Common myeloid progenitor, CD34-positive (primary cell): ENCODE measurements around the gene GCSH.

Source experiments
- CTCF ChIA-PET: fragments of 350-600 bp; sonication (Branson Sonifier 250); formaldehyde crosslinking; loops from one replicate; lab custom pipeline; 2021; ENCODE audit warnings: antibody characterized with exemption; lab: Charles Lee
- POLR2A ChIA-PET: fragments of 350-600 bp; sonication (Branson Sonifier 250); formaldehyde crosslinking; loops from one replicate; lab custom pipeline; 2021; ENCODE audit warnings: antibody characterized with exemption; lab: Charles Lee
- DNase-seq, 3 donors: peaks; one replicate each; pipeline versions ENCODE4 v3.0.0 to v3.0.0-alpha.2; 2013
- H3K27ac ChIP-seq, 2 experiments: 1 replicate in 1 of 2; 2 replicates in 1 of 2; pipeline ENCODE4 v1.7.0; 2013; ENCODE audit warnings: inconsistent platforms in 2 of 2, low read length in 2 of 2, mild to moderate bottlenecking in 2 of 2, low read depth in 1 of 2, moderate library complexity in 1 of 2; ENCODE audit not compliant: severe bottlenecking in 2 of 2, insufficient read depth in 1 of 2, poor library complexity in 1 of 2
- H3K27me3 ChIP-seq, 5 experiments: replicated peaks in 2 of 5; 1 replicate in 3 of 5; 2 replicates in 2 of 5; pipeline versions ENCODE4 v1.6.1 to v1.7.0; 2013; ENCODE audit warnings: low read length in 4 of 5, mild to moderate bottlenecking in 2 of 5, moderate library complexity in 2 of 5, inconsistent platforms in 1 of 5; ENCODE audit not compliant: insufficient read depth in 5 of 5, control insufficient read depth in 4 of 5
- H3K36me3 ChIP-seq, 4 experiments: 1 replicate in 2 of 4; 2 replicates in 2 of 4; pipeline versions ENCODE4 v1.6.1 to v1.7.0; 2013; ENCODE audit warnings: low read length in 3 of 4, control low read depth in 1 of 4, mild to moderate bottlenecking in 1 of 4; ENCODE audit not compliant: control insufficient read depth in 4 of 4, insufficient read depth in 4 of 4
- H3K4me1 ChIP-seq, 4 experiments: 1 replicate in 3 of 4; 2 replicates in 1 of 4; pipeline versions ENCODE4 v1.6.1 to v1.7.1; 2013; ENCODE audit warnings: low read length in 3 of 4, mild to moderate bottlenecking in 3 of 4, control low read depth in 1 of 4, inconsistent platforms in 1 of 4, moderate library complexity in 1 of 4; ENCODE audit not compliant: control insufficient read depth in 4 of 4, insufficient read depth in 4 of 4; ENCODE audit errors: control extremely low read depth in 1 of 4
- H3K4me3 ChIP-seq, 7 experiments: 1 replicate in 4 of 7; 2 replicates in 3 of 7; pipeline versions ENCODE4 v1.5.1 to v1.7.0; 2013; ENCODE audit warnings: mild to moderate bottlenecking in 7 of 7, low read length in 6 of 7, moderate library complexity in 6 of 7, inconsistent platforms in 2 of 7, low read depth in 2 of 7, control low read depth in 1 of 7; ENCODE audit not compliant: insufficient read depth in 4 of 7, control insufficient read depth in 1 of 7; ENCODE audit errors: extremely low read depth in 1 of 7
- H3K9me3 ChIP-seq, 5 experiments: 1 replicate in 4 of 5; 2 replicates in 1 of 5; pipeline versions ENCODE4 v1.6.1 to v1.7.1; 2013; ENCODE audit warnings: low read length in 4 of 5, mild to moderate bottlenecking in 2 of 5, inconsistent platforms in 1 of 5, low read depth in 1 of 5, moderate library complexity in 1 of 5; ENCODE audit not compliant: control insufficient read depth in 4 of 5, insufficient read depth in 2 of 5; ENCODE audit errors: control extremely low read depth in 1 of 5
- WGBS: methylation state at CpG from one replicate; pipeline ENCODE4 v1.1.5; 2013; ENCODE audit not compliant: insufficient coverage; 5-methylcytosine and 5-hydroxymethylcytosine counted together

Gene GCSH

DNA sequence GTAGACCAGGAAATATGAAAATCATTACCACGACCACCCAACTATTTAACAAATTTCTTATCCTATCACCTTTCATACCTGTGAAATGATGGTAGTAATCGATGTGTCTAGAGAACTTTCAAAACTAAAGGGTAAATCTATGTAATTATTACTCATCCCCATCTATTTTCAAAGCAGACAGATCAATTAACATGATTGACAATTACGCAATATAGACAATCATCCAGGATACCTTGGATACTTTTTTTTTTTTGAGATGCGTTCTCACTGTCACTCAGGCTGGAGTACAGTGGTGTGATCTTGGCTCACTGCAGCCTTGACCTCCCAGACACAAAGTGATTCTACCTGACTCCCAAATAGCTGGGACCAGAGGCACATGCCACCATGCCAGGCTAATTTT, 15.2 kb downstream of the GCSH start:
- DNase-seq, result no peak
- Histone ChIP-seq H3K4me1 (peaks cover 0 to 12% (median 8%) of the 10 kb centered on the region in 4 experiments), H3K27ac (no peak overlapping the region), H3K36me3 (peaks cover 0 to 6% (median under 1%) of the 10 kb centered on the region in 4 experiments), H3K4me3 (no peak overlapping the region), H3K27me3 (no peaks in the 10 kb centered on the region), H3K9me3 (no peaks in the 10 kb centered on the region)
- POLR2A ChIA-PET, result no interaction called here
- CTCF ChIA-PET, result no interaction called here
- 100% methylated on average over 1 of the region's 4 CpGs for WGBS

DNA sequence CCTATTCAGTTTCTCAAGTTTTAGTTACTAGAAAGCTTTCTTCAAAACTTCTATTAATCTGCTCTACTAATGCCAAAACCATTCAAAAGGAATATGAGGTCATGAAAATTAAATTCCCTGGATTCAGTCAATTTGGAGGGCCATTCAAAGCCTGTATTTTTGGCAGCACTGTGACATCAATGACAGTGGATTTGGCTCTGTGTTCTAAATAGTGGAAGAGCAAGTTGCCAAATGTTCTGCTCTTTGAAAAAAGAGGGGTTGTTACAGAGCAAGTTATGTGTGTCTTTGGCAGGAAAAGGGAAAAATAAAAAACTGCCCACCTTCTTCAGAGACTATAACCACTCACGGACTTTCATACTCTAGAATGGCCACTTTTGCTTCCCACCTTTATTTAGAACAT, 16.0 kb downstream of the GCSH start:
- Histone ChIP-seq H3K9me3 (no peaks in the 10 kb centered on the region), H3K4me3 (no peak overlapping the region), H3K36me3 (peaks cover 0 to 6% (median under 1%) of the 10 kb centered on the region in 4 experiments), H3K27me3 (no peaks in the 10 kb centered on the region), H3K4me1 (peaks cover 0 to 13% (median 10%) of the 10 kb centered on the region in 4 experiments), H3K27ac (no peak overlapping the region)
- DNase-seq, result no peak
- WGBS, result 100% methylated on average over 1 of the region's 1 CpG
- ChIA-PET POLR2A (interaction anchor here (0.6 kb wide), 1 partner anchor 137 kb away, joined by 6 read pairs; no protein-coding TSS in a partner anchor), CTCF (interaction anchor here (1.2 kb wide), 1 partner anchor 45 kb away, joined by 3 read pairs; the partner anchor contains the start of gene ATMIN)

DNA sequence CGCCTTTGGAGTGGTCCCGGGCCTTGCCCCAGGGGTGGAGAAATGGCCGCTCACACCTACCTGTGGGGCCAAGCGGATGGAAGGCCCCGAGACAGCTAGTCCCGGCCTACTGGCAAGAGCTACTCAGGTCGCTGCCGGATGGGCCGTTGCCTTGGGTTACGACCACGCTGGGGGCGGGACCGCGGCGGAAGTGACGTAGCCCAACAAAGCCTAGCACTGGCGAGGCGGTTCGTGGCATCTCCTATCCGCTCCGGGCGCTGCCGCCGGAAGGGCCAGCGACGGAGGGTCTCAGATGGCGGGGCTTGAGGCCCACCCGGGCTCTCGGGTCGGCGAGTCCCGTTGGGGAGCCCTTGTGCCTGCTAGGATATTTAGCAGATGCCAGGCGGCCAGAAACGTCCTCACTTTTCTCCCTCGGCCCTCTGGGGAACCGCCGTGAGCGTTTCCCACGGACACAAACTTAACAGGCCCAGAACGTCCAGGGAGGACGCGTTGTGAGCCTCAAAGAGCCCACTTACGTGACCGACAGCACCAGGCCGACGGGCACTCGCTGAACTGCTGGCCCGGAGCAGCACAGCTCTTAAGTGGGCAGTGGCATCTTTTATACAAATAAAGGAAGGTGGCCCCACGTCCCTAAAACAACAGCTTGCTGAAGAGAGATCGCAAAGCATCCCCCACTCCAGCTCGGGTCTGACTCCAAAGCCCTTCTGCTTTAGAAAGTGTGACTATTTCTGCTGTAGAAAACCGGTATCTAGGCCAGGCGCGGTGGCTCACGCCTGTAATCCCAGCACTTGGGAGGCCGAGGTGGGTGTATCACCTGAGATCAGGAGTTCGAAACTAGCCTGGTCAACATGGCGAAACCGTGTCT, 18.9 kb downstream of the GCSH start, which contains the start of gene C16orf46:
C16orf46 (minus strand) TSS at position 163 of the 865 bp plus-strand sequence. CDS start 13,283 bp downstream, outside the sequence.
- peak; percentile 95 to 98 (median 96) for DNase-seq
- Histone ChIP-seq H3K4me3 (peak within 1 kb of the TSS; percentile 66 to 90 (median 84)), H3K27ac (peak within 1 kb of the TSS; percentile 94 to 98), H3K27me3 (no peaks in the 10 kb centered on the region), H3K4me1 (peaks cover 0 to 13% (median 10%) of the 10 kb centered on the region in 4 experiments), H3K36me3 (peaks cover 0 to 2% (median 0%) of the 10 kb centered on the region in 4 experiments), H3K9me3 (no peaks in the 10 kb centered on the region)
- 11% methylated on average over 58 of the region's 59 CpGs for WGBS
- CTCF ChIA-PET, result interaction anchor here (0.6 to 2.0 kb wide), 5 partner anchors 12 to 811 kb away, joined by 3 to 7 read pairs (median 4); partner anchors contain the start of gene ATMIN
- POLR2A ChIA-PET, result interaction anchor here (1.0 kb wide), 1 partner anchor 41 kb away, joined by 3 read pairs; no protein-coding TSS in a partner anchor

GRCh38 chr16:81076566-81077075, 19.6 kb downstream of the GCSH start:
- no peaks in the 10 kb centered on the region for H3K9me3 ChIP-seq
- WGBS, result 0% methylated on average over 27 of the region's 27 CpGs
- ChIA-PET POLR2A (interaction anchor here (1.0 kb wide), 1 partner anchor 41 kb away, joined by 3 read pairs; no protein-coding TSS in a partner anchor), CTCF (interaction anchor here (0.6 to 2.0 kb wide), 3 partner anchors 13 to 42 kb away, joined by 3 to 7 read pairs (median 5); partner anchors contain the start of gene ATMIN)
- peak; percentile 89 to 96 (median 96) for DNase-seq
- H3K27me3 ChIP-seq, result no peaks in the 10 kb centered on the region
- H3K36me3 ChIP-seq, result no peaks in the 10 kb centered on the region
- peak overlapping the region; percentile 66 to 90 (median 84) for H3K4me3 ChIP-seq
- peak overlapping the region; percentile 94 to 98 for H3K27ac ChIP-seq
- H3K4me1 ChIP-seq, result peaks cover 0 to 13% (median 10%) of the 10 kb centered on the region in 4 experiments

DNA sequence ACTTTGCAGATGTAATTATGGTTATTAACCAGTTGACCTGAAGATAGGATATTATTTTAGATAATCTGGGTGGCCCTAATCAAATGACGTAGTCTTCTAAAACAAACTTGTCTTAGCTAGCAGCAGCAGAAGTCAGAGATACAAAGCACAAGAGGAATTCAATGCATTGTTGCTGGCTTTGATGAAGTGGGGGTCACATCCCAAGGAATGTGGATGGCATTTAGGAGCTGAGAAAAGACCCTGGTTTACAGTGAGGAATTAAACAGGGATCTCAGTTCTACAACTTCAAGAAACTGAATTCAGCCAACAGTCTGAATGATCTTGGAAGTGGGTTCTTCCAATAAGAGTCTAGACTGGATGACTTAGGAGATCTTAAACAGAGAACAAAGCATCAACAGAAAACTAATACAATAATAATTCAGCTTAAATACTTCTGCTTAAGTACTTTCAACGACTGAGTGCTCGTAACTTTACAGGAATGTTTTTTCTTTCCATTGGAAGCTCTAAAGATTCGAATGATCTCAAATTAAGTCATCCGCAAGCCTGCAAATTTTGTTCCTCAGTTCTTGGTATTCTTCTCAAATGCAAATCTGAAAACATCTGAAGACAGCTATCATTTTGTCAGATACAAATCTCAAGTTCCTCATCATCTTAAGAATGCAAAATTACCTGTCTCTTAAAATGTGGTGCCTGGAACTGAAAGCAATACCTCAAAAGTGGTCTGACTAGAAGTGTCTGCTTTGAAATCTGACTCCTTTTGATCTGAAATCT, 22.4 kb downstream of the GCSH start:
- DNase-seq, result no peak
- Histone ChIP-seq H3K36me3 (no peaks in the 10 kb centered on the region), H3K27me3 (no peaks in the 10 kb centered on the region), H3K4me1 (peaks cover 0 to 13% (median 10%) of the 10 kb centered on the region in 4 experiments), H3K27ac (no peak overlapping the region), H3K9me3 (no peaks in the 10 kb centered on the region), H3K4me3 (no peak overlapping the region)
- POLR2A ChIA-PET, result no interaction called here
- WGBS, result 74% methylated on average over 5 of the region's 5 CpGs
- CTCF ChIA-PET, result interaction anchor here (0.6 to 2.1 kb wide), 5 partner anchors 10 to 262 kb away, joined by 3 to 8 read pairs (median 3); partner anchors contain the start of gene ATMIN

DNA sequence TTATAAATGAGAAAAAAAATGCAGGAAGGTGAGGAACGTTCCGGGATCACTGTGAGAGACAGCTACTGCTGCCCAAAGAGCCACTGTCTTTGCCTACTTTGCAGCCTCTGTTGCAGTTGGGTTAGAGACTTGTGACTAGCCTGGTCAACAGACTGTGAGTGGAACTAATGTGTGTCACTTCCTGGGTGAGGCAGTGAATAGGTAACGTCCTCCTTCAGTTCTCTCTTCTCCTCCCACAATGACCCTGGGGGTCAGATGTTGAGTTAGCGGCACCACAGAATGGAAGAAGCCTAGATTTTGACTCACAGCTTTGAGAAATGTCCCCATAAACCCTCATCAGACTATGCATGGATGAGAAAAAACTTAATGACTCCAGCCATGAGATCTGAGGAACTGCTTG, 24.4 kb downstream of the GCSH start:
- WGBS, result no CpG with 5 or more reads among the region's 4 CpGs
- no peaks in the 10 kb centered on the region for H3K36me3 ChIP-seq
- CTCF ChIA-PET, result no interaction called here
- no peak for DNase-seq
- H3K4me3 ChIP-seq, result no peak overlapping the region
- H3K4me1 ChIP-seq, result peaks cover 0 to 6% (median 5%) of the 10 kb centered on the region in 4 experiments
- POLR2A ChIA-PET, result no interaction called here
- H3K27me3 ChIP-seq, result no peaks in the 10 kb centered on the region
- no peak overlapping the region for H3K27ac ChIP-seq
- H3K9me3 ChIP-seq, result no peaks in the 10 kb centered on the region
